Fibroblast of the aortic adventitia (primary cell): ENCODE data around the gene GALNT9. TPM values are rescaled to one million over a fixed set of nuclear protein-coding genes. Genes with fewer than 3 reads are reported as not detected.

ENCODE experiments used
- DNase-seq: peaks from one replicate; pipeline ENCODE4 v3.0.0-alpha.2; 2010; ENCODE audit warnings: low read depth
- H3K4me3 ChIP-seq: 2 replicates; pipeline ENCODE4 v1.5.1; 2011; ENCODE audit warnings: low read depth, mild to moderate bottlenecking, control low read depth, low read length, moderate library complexity
- total RNA-seq: library from RNA; depleted of rRNA; stranded (reverse); fragments of >200 nt; gene quantifications from 2 replicates; pipeline ENCODE4 v1.2.3, GENCODE V29; 2012; ENCODE audit warnings: low replicate concordance
- TF ChIP-seq, protein P1 (sequence below): IDR thresholded peaks from 2 replicates; pipeline ENCODE4 v1.5.1; 2011; ENCODE audit warnings: mild to moderate bottlenecking, low read length, control low read depth, inconsistent platforms; ENCODE audit not compliant: insufficient read depth

Gene GALNT9
- total RNA-seq, 1 donor = not detected

DNA sequence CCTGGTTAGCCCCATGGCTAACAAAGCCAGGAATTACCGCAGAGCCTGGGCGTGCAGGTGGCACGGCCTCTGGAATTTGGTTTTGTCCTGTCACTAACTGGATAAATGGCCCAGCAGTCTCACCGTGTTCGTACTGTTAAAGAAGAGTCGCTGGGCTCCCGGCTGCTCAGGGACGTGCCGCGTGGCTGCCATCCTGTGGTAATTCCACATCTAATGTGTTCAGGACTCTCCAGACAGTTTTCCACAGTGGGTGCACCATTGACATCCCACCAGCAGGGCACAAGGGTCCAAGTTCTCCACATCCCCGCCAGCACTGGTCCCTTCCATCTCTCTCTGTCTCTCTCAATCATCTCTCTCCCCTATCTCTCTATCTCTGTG, 165.5 kb downstream of the GALNT9 start:
- H3K4me3 ChIP-seq = no peak overlapping the region
- TF ChIP-seq, protein P1, sequence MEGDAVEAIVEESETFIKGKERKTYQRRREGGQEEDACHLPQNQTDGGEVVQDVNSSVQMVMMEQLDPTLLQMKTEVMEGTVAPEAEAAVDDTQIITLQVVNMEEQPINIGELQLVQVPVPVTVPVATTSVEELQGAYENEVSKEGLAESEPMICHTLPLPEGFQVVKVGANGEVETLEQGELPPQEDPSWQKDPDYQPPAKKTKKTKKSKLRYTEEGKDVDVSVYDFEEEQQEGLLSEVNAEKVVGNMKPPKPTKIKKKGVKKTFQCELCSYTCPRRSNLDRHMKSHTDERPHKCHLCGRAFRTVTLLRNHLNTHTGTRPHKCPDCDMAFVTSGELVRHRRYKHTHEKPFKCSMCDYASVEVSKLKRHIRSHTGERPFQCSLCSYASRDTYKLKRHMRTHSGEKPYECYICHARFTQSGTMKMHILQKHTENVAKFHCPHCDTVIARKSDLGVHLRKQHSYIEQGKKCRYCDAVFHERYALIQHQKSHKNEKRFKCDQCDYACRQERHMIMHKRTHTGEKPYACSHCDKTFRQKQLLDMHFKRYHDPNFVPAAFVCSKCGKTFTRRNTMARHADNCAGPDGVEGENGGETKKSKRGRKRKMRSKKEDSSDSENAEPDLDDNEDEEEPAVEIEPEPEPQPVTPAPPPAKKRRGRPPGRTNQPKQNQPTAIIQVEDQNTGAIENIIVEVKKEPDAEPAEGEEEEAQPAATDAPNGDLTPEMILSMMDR = peak; percentile 41
- DNase-seq = no peak

DNA sequence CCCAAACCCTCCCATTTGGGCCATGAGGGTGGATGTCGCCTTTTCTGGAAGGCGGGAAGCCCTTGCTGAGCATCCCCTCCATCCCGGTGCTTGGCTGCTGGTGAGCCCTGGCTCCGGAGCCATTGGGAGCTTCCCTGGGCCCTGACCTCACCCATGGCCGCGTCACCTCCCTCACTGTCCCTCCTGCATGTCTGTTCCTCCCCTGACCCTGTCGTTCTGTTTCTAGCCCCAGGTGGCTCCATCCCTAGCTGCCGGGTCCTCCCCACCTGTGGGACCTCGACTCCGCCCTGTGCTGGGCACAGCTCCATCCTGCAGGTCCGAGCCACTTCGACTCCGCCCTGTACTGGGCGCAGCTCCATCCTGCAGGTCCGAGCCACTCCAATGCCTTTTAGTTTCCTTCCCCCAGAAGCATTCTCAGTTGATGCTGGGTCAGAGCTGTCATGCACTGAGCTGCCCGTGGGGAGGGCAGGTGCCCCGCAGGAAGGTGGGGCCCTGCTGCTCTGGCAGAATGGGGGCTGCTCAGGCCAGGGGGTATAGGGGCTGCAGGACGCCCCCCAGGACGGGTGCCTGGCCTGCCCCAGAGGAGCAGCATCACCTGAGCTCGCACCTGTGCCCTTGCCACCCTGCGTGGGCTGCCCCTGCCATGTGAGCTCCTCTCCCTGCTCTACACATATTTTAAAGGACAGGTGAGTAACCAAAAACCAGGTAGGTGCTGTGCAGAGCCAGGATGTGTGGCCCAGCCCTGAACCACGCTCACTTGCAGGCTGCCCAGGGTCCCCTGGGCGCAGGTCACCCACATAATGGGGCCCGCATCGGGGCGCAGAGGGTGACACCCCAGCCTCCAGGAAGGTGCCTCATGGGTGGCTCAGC, 166.1 kb downstream of the GALNT9 start:
- TF ChIP-seq, protein P1 = no peak

DNA sequence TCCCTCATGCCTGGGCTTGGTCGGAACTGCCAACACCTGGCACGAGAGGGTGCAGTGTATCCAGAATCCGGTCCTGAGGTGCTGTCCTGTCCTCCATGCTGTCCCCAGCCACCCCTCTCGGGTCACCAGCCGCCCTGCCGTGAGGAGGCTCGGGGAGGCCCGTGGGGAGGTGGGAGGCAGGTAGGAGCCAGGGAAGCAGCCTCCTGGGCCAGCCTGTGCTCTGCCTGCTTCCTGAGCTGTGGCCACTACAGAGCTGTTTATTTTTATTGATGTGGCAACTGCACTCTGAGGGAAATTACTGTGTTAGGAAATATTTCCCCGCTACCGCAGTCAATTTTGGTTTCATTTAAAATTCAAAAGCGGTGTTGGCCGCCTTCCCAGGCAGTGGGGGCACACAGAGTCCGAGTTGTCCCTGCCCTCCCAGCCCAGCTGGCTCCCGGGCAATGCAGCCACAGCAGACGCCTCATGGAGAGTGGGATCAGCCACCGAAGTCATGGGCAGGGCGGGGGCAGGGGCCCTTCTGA, 166.8 kb downstream of the GALNT9 start:
- TF ChIP-seq, protein P1 = no peak
- H3K4me3 ChIP-seq = peak overlapping the region; percentile 22

More for the DNA sequence above, 166.1 kb downstream of the GALNT9 start:
- H3K4me3 ChIP-seq = peak overlapping the region; percentile 22
- DNase-seq = no peak

DNA sequence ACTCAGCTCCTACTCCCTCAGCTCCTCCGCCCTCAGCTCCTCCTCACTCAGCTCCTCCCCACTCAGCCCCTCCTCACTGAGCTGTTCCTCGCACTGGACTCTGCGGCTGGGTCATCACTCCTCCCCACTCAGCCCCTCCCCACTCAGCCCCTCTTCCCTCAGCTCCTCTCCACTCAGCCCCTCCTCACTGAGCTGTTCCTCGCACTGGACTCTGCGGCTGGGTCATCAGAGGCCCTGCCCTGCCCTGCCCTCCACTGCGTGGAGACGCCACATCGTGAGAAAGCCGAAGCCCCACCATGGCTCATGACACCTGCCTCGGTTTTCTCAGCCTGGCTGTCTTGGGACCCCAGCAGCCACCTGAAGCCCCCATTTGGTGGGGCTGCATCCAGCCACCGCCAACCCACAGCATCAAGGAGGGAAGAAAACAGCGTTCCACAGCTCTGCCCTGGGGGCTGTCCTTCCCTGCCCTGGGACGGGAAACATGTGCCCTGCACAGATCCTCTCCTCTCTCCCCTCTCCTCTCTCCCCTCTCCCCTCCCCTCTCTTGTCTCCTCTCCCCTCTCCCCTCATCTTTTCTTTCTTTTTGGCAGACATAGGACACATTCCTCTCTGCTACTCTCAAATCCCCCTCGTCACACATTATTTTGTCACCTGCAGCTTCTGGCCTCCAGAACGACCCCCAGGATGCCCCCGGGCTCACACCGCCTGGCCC, 167.4 kb downstream of the GALNT9 start:
- no peak for DNase-seq
- no peak overlapping the region for H3K4me3 ChIP-seq
- TF ChIP-seq, protein P1 = no peak

More for the DNA sequence above, 166.8 kb downstream of the GALNT9 start:
- peak; percentile 76 for DNase-seq

DNA sequence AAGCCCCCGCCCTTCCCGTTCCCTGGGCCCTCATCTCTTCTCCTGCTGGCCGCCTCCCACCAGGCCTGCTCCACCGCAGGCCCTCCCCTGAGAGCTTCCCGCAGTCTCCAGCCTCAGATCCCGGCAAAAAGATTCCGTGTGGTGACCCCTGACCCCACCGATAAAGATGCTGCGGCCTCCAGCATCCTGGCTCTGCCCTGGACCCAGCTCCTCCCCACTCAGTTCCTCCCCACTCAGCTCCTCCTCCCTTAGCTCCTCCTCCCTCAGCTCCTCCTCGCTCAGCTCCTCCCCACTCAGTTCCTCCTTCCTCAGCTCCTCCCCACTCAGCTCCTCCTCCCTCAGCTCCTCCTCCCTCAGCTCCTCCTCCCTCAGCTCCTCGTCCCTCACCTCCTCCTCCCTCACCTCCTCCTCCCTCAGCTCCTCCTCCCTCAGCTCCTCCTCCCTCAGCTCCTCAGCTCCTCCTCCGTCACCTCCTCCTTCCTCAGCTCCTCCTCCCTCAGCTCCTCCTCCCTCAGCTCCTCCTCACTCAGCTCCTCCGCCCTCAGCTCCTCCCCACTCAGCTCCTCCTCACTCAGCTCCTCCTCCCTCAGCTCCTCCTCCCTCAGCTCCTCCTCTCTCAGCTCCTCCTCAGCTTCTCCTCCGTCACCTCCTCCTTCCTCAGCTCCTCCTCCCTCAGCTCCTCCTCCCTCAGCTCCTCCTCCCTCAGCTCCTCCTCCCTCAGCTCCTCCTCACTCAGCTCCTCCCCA, 168.2 kb downstream of the GALNT9 start:
- TF ChIP-seq, protein P1 = no peak
- DNase-seq = peak; percentile 18
- H3K4me3 ChIP-seq = no peak overlapping the region

DNA sequence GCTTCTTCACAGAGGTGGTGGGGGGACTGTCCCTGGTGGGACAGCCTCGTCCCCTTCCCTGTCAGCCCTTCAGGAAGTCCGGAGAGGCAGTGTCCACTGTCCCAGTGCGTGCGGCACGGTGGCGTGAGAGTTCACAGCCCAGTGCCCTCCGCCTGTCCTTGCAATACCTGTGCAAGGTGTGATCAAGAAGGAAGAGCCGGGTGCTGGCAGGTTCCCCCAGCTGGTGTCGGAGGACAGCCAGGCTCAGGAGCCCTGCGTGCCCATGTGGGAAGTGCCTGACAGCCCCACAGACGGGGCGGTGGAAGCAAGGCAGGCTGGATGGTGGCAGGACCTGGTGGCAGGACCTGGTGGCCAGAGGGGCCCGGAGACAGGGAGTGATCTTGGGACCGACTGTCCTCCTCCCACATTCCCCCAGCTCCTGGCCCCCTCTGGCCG, 168.8 kb downstream of the GALNT9 start:
- DNase-seq = no peak
- no peak overlapping the region for H3K4me3 ChIP-seq
- TF ChIP-seq, protein P1 = no peak
